Measurements from ENCODE around the gene NTM.

- TF ChIP-seq TAF1 (IDR thresholded peaks at IDR 0.05; ENCODE audit: low read depth, low read length): no peak
- no peak for TF ChIP-seq POLR2A (IDR thresholded peaks at IDR 0.05; ENCODE audit: low read depth, low read length)
- TF ChIP-seq POLR2AphosphoS5 (IDR thresholded peaks at IDR 0.05; ENCODE audit: low read depth, low read length): no peak
- TF ChIP-seq SPI1 (IDR thresholded peaks at IDR 0.05; ENCODE audit: low read depth, low read length): no peak
- no peak for TF ChIP-seq POU2F2 (IDR thresholded peaks at IDR 0.05; ENCODE audit: low read depth, low read length)
Observed at GRCh38 chr11:132005887-132006286, 635.5 kb downstream of the NTM start.

All from GM12891 (cell line).